HG02970 (cell line): ENCODE measurements around the gene ZNF382.

Source experiments
- ATAC-seq: cut with Tn5 transposase; IDR thresholded peaks from one replicate; pipeline ENCODE4 v1.9.1; 2021; ENCODE audit warnings: mild to moderate bottlenecking, moderate library complexity, moderate number of reproducible peaks; ENCODE audit not compliant: unreplicated experiment, low FRiP score

ZNF382 gene

GRCh38 chr19:36674201-36674600 lies 69.1 kb downstream of the ZNF382 start:
- ATAC-seq, result no peak

- ATAC-seq, result no peak
These were observed 74.3 kb downstream of the ZNF382 start for GRCh38 chr19:36679455-36679854.
